Stromal cell of bone marrow (primary cell): ENCODE results near the gene KCNIP2.
A peak's percentile ranks its signal among the peaks of the same experiment; 100 is the strongest.
"Not testable (repeated sequence)": the region's sequence is repeated elsewhere in the genome, so short reads cannot be mapped to it uniquely, and the experiment has no call there.

Experiments
- DNase-seq: peaks from one replicate; pipeline ENCODE4 v3.0.0-alpha.2; 2012; ENCODE audit warnings: low read depth

KCNIP2 gene

DNA sequence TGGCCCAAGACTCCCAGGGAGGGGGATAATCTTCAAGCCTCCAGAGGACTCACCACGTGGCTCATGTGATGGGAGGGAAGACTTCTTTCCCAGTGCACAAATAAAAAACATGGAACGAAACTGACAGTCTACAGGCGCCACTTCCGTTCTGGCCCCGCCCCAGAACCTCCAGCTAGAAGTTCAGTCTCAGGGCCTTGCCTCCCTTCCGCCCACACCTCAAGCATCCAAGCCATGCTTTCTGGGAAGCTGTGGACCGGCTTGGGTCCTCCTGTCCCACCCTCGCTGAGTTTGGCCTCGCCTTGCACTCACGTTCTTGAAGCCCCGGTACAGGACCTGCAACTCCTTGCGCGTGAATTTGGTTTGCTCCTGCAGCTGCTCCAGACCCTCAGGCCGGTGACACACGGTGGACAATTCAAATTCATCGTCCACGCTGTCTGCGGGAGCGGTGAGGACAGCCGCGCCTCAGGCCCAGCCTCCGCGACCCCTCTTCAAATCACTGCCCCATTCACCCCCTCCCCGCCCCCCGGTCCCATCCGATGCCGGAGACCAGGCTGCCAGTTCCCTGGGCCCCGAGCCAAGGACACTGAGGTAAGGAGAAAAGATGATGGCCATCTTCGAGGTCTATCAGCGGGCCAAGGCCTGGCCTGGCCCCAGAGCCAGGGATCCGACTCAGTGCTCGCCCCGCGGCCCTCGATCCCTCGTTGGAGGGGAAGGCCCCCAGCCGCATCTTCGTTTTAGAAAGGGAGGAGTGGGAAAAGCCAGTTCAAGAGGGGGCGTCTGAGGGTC, 14.6 kb downstream of the KCNIP2 start:
- no peak for DNase-seq

- DNase-seq, result no peak
Observed at GRCh38 chr10:101827919-101828600, 15.5 kb downstream of the KCNIP2 start.

- DNase-seq, result no peak
Observed at GRCh38 chr10:101826852-101827434, 16.7 kb downstream of the KCNIP2 start.

GRCh38 chr10:101824736-101825135, 18.9 kb downstream of the KCNIP2 start:
- no peak for DNase-seq

GRCh38 chr10:101818872-101819633, 24.5 kb downstream of the KCNIP2 start:
- DNase-seq, result no peak

DNA sequence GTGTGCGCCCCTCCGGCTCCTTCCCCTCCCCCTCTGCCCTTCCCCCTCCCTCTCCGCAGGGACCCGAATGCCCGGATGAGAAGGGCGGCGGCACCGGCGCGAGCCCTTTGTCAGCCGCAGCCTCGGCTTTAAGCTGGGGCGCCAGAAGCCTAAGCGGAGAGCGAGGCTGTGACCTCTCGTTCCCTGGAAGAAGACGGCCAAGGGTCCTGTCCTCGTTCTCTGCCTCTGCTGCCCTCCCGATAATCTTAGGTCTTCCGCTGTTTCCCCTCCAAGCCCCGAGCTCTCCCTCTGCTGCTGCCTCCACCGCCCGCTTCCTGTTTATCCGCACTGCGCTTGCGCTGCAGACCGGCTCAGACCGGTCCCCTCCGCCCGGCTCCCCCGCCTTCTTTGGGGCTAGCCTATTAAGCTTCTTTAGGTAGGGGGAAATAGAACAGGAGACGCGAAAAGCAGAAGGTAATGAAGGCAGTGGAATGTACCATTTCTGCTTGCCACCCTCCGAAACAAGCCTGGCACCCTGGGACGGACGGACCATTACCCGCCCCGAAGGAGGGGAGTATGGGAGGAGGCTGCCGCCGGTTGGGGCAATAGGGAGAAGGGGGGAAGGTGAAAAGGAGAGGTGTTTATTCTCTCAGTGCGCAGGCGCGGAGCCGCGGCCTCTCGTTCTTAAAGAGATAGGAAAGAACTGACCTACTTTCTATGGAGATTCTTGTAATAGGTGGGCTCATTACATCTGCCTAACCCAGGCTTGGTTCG, 25.3 kb downstream of the KCNIP2 start, which contains the start of gene OGA:
Gene OGA, minus strand, starts transcription at position 326 of the 753 bp plus-strand sequence. CDS start 422 bp downstream, outside the sequence.
- DNase-seq, result peak; percentile 100

DNA sequence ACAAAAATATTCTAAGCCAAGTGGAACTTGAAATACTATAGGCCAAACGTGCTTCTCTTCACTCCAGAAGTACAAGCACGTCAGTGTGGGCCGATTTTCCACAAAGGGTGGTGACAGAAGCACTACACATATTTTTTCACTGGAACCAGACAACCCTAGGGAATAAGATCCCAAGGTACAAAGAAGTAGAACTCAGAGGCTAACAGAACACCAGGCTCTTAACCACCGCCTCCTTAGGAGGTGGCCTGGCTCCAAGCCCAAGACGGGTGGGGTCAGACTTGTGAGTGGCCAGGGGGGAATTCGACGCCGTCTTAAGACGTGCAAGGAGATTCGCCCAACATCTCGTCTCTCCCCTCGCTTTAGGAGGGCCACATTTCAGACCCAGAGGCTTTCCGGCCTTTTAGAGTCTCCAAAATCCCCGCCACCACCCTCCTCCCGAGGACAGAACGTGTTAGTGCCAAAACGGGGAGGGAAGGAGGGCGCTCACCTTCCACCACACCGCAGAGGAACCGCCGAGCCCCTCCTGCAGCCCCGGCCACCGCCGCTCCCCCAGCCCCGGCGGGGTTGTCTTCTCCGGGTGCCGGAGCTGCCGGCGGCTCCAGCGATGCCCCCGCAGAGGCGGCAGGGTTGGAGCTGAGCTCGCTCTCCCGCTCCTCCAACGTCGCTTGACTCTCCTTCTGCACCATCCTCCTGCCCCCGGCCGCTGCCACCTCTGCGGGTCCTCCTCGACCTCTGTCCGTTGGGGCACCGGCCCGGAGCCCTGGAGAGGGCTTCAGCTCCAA, 26.1 kb downstream of the KCNIP2 start:
- DNase-seq, result peak; percentile 89

DNA sequence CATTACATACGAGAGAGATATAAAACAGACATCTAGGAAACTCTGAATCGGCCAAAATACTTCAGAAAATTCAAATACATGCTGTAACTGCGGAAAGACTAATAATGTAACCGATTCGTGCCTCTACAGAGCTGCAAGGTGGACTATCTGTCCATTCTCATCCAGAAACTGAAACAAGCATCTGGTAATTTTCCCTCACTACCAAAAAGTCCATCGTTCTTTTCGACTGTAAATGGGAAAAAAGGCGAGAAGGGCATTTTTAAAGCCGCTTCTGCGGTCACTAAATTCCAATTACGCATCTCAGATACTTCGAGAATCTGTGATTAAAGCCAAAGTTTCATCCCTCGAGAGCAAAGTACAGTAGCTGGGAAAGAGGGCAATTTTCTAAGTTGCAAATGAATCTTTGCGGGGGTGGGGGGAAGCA, 26.7 kb downstream of the KCNIP2 start:
- no peak for DNase-seq

DNA sequence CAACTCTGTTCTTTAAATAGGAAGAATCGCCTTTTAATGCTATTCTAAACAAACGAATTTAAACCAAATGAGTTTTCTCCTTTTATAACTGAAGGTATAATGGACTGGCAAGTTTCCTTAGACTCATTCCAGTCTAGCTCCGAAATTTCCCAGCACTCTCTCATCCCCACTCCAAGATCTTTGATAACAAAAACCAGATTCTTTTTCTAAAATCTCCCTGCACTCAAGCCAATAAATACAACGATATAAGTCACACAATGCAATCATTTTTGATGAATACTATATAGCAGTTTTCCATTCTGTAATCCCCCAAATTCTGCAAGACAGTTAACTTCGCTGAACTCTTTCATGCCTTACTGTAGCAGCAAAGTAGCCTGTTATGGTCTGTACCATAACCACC, 27.2 kb downstream of the KCNIP2 start:
- DNase-seq, result no peak

DNA sequence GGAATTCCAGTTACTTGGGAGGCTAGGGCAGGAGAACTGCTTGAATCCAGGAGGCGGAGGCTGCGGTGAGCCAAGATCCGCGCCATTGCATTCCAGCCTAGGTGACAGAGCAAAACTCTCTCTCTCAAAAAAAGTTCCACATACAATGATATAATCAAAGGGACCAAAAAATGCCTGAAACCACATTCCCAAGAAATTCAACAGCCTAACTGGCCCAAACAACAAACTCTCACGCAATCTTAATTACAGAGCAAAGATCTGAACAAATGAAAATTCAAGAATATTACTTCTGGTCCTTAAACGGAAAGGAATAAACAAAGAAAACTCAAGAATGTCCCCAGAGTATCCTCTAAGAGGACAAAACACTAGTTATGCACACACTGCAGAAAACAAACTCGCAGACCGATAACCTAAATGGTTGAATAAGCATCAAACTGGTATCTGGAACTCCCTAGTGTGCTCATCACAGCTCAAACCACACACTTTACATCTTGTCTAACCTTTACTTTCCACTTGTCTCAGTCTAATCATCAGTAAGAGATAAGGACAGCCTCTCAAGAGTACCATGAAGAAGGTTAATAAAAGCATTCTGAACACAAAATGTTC, 29.0 kb downstream of the KCNIP2 start:
- no peak for DNase-seq

- DNase-seq, result no peak
Observed at GRCh38 chr10:101812606-101813005, 31.0 kb downstream of the KCNIP2 start.

GRCh38 chr10:101807158-101807557, 36.4 kb downstream of the KCNIP2 start:
- DNase-seq, result no peak

GRCh38 chr10:101803511-101803910, 40.1 kb downstream of the KCNIP2 start:
- DNase-seq, result no peak

GRCh38 chr10:101797403-101798059, 46.1 kb downstream of the KCNIP2 start:
- DNase-seq, result no peak

GRCh38 chr10:101793526-101793925, 50.1 kb downstream of the KCNIP2 start:
- DNase-seq, result no peak

- no peak for DNase-seq
Observed at GRCh38 chr10:101789686-101790085, 53.9 kb downstream of the KCNIP2 start.

GRCh38 chr10:101789231-101789630, 54.4 kb downstream of the KCNIP2 start:
- DNase-seq, result not testable (repeated sequence)

DNA sequence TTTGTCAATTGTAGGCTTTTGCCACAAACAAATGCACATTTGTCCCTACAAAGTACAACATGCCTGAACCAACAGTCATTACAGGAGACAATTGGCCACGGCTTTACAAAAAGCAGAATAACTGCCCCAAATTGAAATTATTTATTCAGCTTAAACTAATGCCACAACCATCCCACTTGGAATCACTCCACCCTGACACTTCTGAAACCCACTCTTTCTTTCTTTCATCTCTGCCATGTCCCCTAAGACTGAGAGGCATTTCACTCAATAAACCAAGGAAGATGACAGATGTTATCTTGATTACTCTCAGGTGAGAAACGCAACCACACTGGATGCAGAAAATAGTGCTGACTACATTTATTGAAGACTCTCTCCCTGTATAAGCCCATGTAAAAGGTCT, 57.8 kb downstream of the KCNIP2 start:
- no peak for DNase-seq

- no peak for DNase-seq
Observed at GRCh38 chr10:101784558-101784957, 59.0 kb downstream of the KCNIP2 start.

DNA sequence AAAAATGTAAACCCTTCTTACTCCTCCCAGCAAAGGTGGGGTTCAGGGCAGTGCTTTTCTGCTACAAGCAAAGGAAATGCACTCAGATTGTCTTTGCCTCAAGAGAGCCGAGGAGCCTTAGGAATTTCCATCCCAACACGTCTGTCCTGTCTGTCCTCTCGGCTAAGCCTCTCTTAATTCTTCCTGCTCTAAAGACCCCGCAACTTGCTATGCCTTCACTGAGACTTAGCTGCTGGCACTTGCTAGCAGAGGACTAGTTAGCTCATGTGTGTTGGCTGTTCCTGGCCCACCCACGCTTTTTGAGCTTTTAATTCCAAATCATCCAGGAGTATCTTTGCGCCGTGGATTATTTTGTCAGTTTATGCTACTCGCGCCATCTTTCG, 59.9 kb downstream of the KCNIP2 start:
- DNase-seq, result no peak
